Natural killer cell (primary cell): ENCODE results near the gene TNS2. TPM values are rescaled to one million over a fixed set of nuclear protein-coding genes. Genes with fewer than 3 reads are reported as not detected.

Experiments
- ATAC-seq, 3 donors: fragments of 150-1000 bp in 2 of 3; fragments of 200-7000 bp in 1 of 3; cut with Tn5 transposase; 1 replicate in 1 of 3; 2 replicates in 2 of 3; pipeline ENCODE4 v1.10.0; 2021; ENCODE audit warnings: mild to moderate bottlenecking in 2 of 3, moderate library complexity in 2 of 3
- DNase-seq, 2 donors: peaks; one replicate each; pipeline versions ENCODE4 v3.0.0 to v3.0.0-alpha.2; 2013 to 2021; ENCODE audit warnings: mixed read lengths in 1 of 2
- H3K27ac ChIP-seq: one replicate; pipeline ENCODE4 v1.5.1; 2013; ENCODE audit warnings: mild to moderate bottlenecking, low read length
- H3K27me3 ChIP-seq: one replicate; pipeline ENCODE4 v1.6.1; 2013; ENCODE audit warnings: low read length; ENCODE audit not compliant: control insufficient read depth, insufficient read depth
- H3K36me3 ChIP-seq: one replicate; pipeline ENCODE4 v1.6.1; 2013; ENCODE audit warnings: low read length; ENCODE audit not compliant: control insufficient read depth, insufficient read depth
- H3K4me1 ChIP-seq: one replicate; pipeline ENCODE4 v1.6.1; 2013; ENCODE audit warnings: low read length; ENCODE audit not compliant: control insufficient read depth, insufficient read depth
- H3K4me3 ChIP-seq: one replicate; pipeline ENCODE4 v1.5.1; 2013; ENCODE audit warnings: low read length
- H3K9me3 ChIP-seq: one replicate; pipeline ENCODE4 v1.6.1; 2013; ENCODE audit warnings: low read length; ENCODE audit not compliant: control insufficient read depth, insufficient read depth
- H3K27ac Mint-ChIP-seq, 2 donors: one replicate each; pipeline ENCODE4 v1.8.0; 2022; ENCODE audit warnings: mild to moderate bottlenecking in 2 of 2, mixed read lengths in 2 of 2, moderate library complexity in 1 of 2
- H3K27me3 Mint-ChIP-seq, 2 donors: one replicate each; pipeline ENCODE4 v1.8.0; 2022; ENCODE audit warnings: low read depth in 2 of 2, mixed read lengths in 2 of 2
- H3K36me3 Mint-ChIP-seq: one replicate; pipeline ENCODE4 v1.8.0; 2022; ENCODE audit warnings: mixed read lengths
- H3K4me1 Mint-ChIP-seq, 2 donors: one replicate each; pipeline ENCODE4 v1.8.0; 2022; ENCODE audit warnings: mixed read lengths in 2 of 2
- H3K4me3 Mint-ChIP-seq: one replicate; pipeline ENCODE4 v1.8.0; 2022; ENCODE audit warnings: mild to moderate bottlenecking, moderate library complexity, mixed read lengths
- H3K9me3 Mint-ChIP-seq, 2 donors: one replicate each; pipeline ENCODE4 v1.8.0; 2022; ENCODE audit warnings: mixed read lengths in 2 of 2
- WGBS: methylation state at CpG from one replicate; pipeline ENCODE4 v1.1.7; 2013; ENCODE audit warnings: missing lambda C conversion rate; ENCODE audit not compliant: insufficient coverage; 5-methylcytosine and 5-hydroxymethylcytosine counted together
- intact Hi-C: fragments of 100-400 bp; cut with micrococcal nuclease; formaldehyde crosslinking; loops from one replicate; pipeline ENCODE4 v1.14.2; 2022
- total RNA-seq, 4 donors: library from RNA; stranded (reverse); fragments of 120-200 nt in 1 of 4; gene quantifications; one replicate each; pipeline versions ENCODE4 v1.2.3 to v1.2.4, GENCODE V29; 2013 to 2022
- TF ChIP-seq, protein P1 (sequence below): fragments of 200-600 bp; IDR thresholded peaks from one replicate; pipeline ENCODE4 v1.8.0; 2022; ENCODE audit warnings: antibody characterized with exemption

TNS2 gene
- total RNA-seq, 3 donors from 2014 or later (not counting 1 experiment from before 2014, with no cell fraction given): 0.95 to 1.8 (median 1.0) TPM

DNA sequence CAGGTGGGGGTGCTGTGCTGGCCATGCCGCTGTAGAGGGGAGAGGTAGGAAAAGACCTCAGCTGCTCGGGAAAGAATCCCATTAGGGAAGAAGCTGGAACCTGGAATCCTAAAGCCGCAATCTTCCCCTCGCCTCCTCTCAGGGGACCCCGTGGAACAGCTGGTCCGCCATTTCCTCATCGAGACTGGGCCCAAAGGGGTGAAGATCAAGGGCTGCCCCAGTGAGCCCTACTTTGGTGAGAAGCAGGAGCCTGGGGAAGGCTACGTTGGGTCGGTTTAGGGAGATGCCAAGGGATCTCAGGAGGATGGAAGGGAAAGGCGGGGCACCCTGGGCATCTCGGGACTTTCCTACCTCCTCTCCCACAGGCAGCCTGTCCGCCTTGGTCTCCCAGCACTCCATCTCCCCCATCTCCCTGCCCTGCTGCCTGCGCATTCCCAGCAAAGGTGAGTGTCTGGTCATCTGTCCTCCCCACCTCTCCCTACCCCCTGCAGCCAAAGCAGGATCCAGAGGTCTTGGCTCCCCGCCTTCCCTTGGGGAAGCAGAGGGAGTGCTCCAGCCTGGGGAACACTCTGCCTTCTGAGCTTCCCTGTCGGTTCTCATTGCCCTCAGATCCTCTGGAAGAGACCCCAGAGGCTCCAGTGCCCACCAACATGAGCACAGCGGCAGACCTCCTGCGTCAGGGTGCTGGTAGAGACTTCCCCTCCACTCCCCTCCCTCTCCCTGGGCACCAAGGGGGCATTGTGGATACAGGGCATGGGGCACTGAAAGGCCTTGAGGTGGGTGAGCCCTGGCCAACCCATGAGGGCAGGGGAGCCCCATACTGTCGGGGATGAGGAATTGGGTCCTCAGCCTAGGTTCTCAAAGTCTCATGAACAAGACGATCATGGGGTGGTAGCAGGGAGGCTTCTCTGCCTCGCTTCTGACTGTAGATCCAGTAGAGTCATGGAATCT lies 12.4 kb downstream of the TNS2 start:
- Mint-ChIP-seq H3K36me3 (no peaks in the 10 kb centered on the region), H3K4me3 (no peak overlapping the region), H3K4me1 (peaks cover 0 to 14% of the 10 kb centered on the region in 2 donors), H3K9me3 (no peaks in the 10 kb centered on the region), H3K27ac (no peak overlapping the region), H3K27me3 (peaks cover 0 to 2% of the 10 kb centered on the region in 2 donors)
- TF ChIP-seq, protein P1, sequence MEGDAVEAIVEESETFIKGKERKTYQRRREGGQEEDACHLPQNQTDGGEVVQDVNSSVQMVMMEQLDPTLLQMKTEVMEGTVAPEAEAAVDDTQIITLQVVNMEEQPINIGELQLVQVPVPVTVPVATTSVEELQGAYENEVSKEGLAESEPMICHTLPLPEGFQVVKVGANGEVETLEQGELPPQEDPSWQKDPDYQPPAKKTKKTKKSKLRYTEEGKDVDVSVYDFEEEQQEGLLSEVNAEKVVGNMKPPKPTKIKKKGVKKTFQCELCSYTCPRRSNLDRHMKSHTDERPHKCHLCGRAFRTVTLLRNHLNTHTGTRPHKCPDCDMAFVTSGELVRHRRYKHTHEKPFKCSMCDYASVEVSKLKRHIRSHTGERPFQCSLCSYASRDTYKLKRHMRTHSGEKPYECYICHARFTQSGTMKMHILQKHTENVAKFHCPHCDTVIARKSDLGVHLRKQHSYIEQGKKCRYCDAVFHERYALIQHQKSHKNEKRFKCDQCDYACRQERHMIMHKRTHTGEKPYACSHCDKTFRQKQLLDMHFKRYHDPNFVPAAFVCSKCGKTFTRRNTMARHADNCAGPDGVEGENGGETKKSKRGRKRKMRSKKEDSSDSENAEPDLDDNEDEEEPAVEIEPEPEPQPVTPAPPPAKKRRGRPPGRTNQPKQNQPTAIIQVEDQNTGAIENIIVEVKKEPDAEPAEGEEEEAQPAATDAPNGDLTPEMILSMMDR: no peak
- H3K27me3 ChIP-seq: no peaks in the 10 kb centered on the region
- no peaks in the 10 kb centered on the region for H3K9me3 ChIP-seq
- DNase-seq (no peak), ATAC-seq (no peak)
- no peak overlapping the region for H3K27ac ChIP-seq
- H3K4me3 ChIP-seq: no peak overlapping the region
- H3K36me3 ChIP-seq: peaks cover 31% of the 10 kb centered on the region
- WGBS: 83% methylated on average over 18 of the region's 20 CpGs
- intact Hi-C loops: loop anchor here (10.0 kb wide), 1 partner anchor 283 kb away; no protein-coding TSS in a partner anchor
- H3K4me1 ChIP-seq: no peaks in the 10 kb centered on the region

DNA sequence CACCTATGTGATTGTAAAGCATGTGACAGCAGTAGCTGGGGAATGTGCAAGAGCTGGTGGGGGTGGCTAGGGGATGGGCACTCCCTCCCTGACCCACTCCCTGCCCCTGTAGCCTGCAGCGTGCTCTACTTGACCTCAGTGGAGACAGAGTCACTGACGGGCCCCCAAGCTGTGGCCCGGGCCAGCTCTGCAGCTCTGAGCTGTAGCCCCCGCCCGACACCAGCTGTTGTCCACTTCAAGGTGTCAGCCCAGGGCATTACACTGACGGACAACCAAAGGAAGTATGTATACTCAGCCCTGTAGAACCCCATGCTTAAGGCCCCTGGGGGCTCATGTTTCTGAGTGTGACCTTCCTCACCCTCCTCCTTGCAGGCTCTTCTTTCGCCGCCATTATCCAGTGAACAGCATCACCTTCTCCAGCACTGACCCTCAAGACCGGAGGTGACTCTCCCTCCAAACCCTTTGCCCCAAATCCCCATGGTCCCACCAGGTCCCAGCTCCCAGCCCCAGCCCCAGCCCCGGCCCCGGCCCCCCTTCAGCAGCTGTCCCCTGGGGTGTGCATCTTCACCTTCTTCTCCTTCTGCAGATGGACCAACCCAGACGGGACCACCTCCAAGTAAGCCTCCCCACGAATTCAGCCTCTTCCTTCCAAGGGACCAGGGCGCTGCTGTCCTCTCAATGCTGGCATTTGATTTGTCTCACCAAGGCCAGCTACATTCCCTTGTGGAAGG lies 13.3 kb downstream of the TNS2 start:
- Mint-ChIP-seq H3K36me3 (no peaks in the 10 kb centered on the region), H3K27ac (no peak overlapping the region), H3K4me1 (peaks cover 0 to 14% of the 10 kb centered on the region in 2 donors), H3K4me3 (no peak overlapping the region), H3K27me3 (peaks cover 0 to 2% of the 10 kb centered on the region in 2 donors), H3K9me3 (no peaks in the 10 kb centered on the region)
- no peak overlapping the region for H3K27ac ChIP-seq
- H3K27me3 ChIP-seq: no peaks in the 10 kb centered on the region
- no peak for ATAC-seq
- WGBS: 92% methylated on average over 14 of the region's 14 CpGs
- intact Hi-C loops: loop anchor here (10.0 kb wide), 1 partner anchor 282 kb away; no protein-coding TSS in a partner anchor
- TF ChIP-seq, protein P1: no peak
- H3K4me3 ChIP-seq: no peak overlapping the region
- H3K9me3 ChIP-seq: no peaks in the 10 kb centered on the region
- H3K36me3 ChIP-seq: peaks cover 34% of the 10 kb centered on the region
- H3K4me1 ChIP-seq: no peaks in the 10 kb centered on the region
- DNase-seq: no peak

DNA sequence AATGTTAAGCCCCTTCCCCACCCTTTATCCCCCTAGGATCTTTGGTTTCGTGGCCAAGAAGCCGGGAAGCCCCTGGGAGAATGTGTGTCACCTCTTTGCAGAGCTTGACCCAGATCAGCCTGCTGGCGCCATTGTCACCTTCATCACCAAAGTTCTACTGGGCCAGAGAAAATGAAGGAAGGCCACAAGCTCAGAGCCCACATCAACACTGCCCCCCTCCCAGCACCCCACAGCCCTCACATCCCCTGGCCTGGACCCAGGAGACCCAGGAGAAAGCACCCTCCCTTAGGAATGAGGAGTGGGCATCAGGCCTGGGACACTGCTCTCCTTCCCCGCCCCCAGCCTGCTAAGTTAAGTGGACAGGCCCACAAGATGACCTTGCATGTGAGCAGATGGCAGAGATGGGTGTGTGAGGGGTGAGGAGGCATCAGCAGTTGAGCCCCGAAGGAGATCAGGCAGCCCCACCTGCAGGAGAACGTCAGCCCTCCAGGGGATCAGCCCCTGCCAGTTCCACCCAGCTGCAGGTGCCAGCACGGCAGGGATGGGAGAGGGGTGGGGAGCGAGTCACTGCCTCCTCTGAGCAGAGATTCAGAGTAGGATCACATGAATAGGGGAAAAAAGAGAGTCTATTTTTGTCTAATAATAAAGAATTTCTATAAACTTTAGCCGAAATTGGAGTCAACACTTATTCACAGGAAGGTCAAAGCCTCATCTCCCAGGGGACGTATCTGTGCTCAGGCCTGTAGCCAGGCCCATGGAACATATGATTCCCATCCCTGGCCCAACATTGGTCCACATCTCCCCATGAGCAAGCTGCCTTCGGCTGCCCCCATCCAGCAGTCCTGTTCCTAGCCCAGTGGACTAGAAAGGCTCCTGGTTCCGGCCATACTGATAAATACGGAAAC lies 14.1 kb downstream of the TNS2 start:
- H3K9me3 Mint-ChIP-seq: no peaks in the 10 kb centered on the region

More for the DNA sequence above, 14.1 kb downstream of the TNS2 start:
- Mint-ChIP-seq H3K36me3 (no peaks in the 10 kb centered on the region), H3K27me3 (peaks cover 0 to 2% of the 10 kb centered on the region in 2 donors), H3K27ac (no peak overlapping the region), H3K4me1 (peaks cover 0 to 14% of the 10 kb centered on the region in 2 donors), H3K4me3 (no peak overlapping the region)
- WGBS: 90% methylated on average over 13 of the region's 13 CpGs
- Histone ChIP-seq H3K27ac (no peak overlapping the region), H3K9me3 (no peaks in the 10 kb centered on the region), H3K36me3 (peaks cover 36% of the 10 kb centered on the region), H3K4me3 (no peak overlapping the region), H3K4me1 (no peaks in the 10 kb centered on the region), H3K27me3 (no peaks in the 10 kb centered on the region)
- DNase-seq (no peak), ATAC-seq (no peak)
- intact Hi-C loops: loop anchor here (10.0 kb wide), 1 partner anchor 281 kb away; no protein-coding TSS in a partner anchor
- TF ChIP-seq, protein P1: no peak
